Loucy (cell line): ENCODE data around the gene CCDC57.

Experiments
- H2AFZ ChIP-seq: fragments of 200-600 bp; sonication (generic); 2 replicates; pipeline ENCODE4 v1.6.0; 2016; ENCODE audit warnings: antibody characterized with exemption, mild to moderate bottlenecking, low read length, moderate library complexity
- H3F3A ChIP-seq: fragments of 200-600 bp; 2 replicates; pipeline ENCODE4 v1.6.0; 2016; ENCODE audit warnings: antibody characterized with exemption, low read depth, mild to moderate bottlenecking
- H3K27me3 ChIP-seq: fragments of 200-600 bp; sonication (generic); 2 replicates; pipeline ENCODE4 v1.6.1; 2014; ENCODE audit warnings: low read length, mild to moderate bottlenecking; ENCODE audit not compliant: insufficient read depth, poor library complexity, severe bottlenecking
- H3K36me3 ChIP-seq: fragments of 200-600 bp; sonication (generic); 2 replicates; pipeline ENCODE4 v1.6.1; 2016; ENCODE audit warnings: low read length; ENCODE audit not compliant: insufficient read depth
- H3K4me1 ChIP-seq: fragments of 200-600 bp; sonication (generic); 2 replicates; pipeline ENCODE4 v1.5.1; 2014; ENCODE audit warnings: low read length, mild to moderate bottlenecking; ENCODE audit not compliant: insufficient read depth, poor library complexity, severe bottlenecking
- H3K4me2 ChIP-seq: fragments of 200-600 bp; sonication (generic); 2 replicates; pipeline ENCODE4 v1.6.0; 2014; ENCODE audit warnings: antibody characterized with exemption, low read length, low read depth, mild to moderate bottlenecking; ENCODE audit not compliant: poor library complexity, severe bottlenecking
- H3K4me3 ChIP-seq: fragments of 200-600 bp; sonication (generic); 2 replicates; pipeline ENCODE4 v1.5.1; 2014; ENCODE audit warnings: low read length, mild to moderate bottlenecking, mixed read lengths; ENCODE audit not compliant: poor library complexity, severe bottlenecking
- H3K79me2 ChIP-seq: fragments of 200-600 bp; sonication (generic); 2 replicates; pipeline ENCODE4 v1.6.1; 2014; ENCODE audit warnings: low read length; ENCODE audit not compliant: insufficient read depth
- H3K9ac ChIP-seq: fragments of 200-600 bp; sonication (generic); 2 replicates; pipeline ENCODE4 v1.6.0; 2014; ENCODE audit warnings: mild to moderate bottlenecking, low read depth, low read length, moderate library complexity; ENCODE audit not compliant: poor library complexity, severe bottlenecking
- H3K9me2 ChIP-seq: fragments of 200-600 bp; sonication (generic); replicated peaks from 2 replicates; pipeline ENCODE4 v1.6.1; 2016; ENCODE audit warnings: low read depth, low read length, mixed read lengths
- H3K9me3 ChIP-seq: fragments of 200-600 bp; sonication (generic); 2 replicates; pipeline ENCODE4 v1.6.1; 2014; ENCODE audit warnings: mild to moderate bottlenecking, antibody characterized with exemption, low read length, low read depth; ENCODE audit not compliant: insufficient read depth
- H4K20me1 ChIP-seq: fragments of 200-600 bp; sonication (generic); 2 replicates; pipeline ENCODE4 v1.6.0; 2014; ENCODE audit warnings: antibody characterized with exemption, low read length, mild to moderate bottlenecking; ENCODE audit not compliant: insufficient read depth, poor library complexity, severe bottlenecking
- EZH2phosphoT487 ChIP-seq: fragments of 200-600 bp; IDR thresholded peaks from 2 replicates; pipeline ENCODE4 v1.6.1; 2018; ENCODE audit warnings: antibody characterized with exemption, mild to moderate bottlenecking, moderate library complexity, borderline replicate concordance
- TF ChIP-seq, protein P1 (sequence below): fragments of 200-600 bp; sonication (generic); conservative IDR thresholded peaks from 2 replicates; pipeline ENCODE4 v1.5.1; 2014; ENCODE audit warnings: mild to moderate bottlenecking, antibody characterized with exemption, low read length

Gene CCDC57

DNA sequence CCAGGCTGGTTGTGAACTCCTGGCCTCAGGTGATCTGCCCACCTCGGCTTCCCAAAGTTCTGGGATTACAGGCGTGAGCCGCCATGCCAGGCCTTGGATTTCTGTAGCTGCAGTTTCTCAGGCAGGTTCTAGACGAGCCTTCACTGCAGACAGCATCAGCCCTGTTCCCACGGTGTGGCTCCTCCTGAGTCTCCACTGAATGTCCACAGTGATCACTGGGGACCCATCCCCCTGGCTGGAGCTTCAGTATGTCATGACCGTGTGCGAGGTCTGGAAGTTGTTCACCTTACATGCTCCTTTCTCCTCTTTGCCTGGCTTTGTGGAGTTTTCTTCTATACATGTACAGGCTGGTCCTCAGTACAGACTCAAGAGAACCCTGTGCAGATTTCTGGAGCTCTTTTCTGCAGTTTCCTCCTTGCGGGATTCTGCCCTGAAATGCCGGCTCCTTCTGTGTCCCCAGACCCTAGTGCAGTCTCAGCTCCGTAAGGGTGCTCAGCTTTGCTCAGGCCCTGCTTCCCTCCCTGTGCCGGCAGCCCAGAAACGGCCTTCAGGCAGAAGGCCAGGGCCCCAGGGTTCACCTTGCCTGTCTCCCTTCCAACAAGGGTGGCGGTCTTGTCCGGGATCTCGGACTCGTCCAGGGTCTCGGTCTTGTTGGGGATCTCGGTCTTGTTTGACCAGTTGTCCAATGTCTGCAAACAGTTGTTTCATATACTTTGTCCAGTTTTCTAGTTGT is 100.3 kb downstream of the CCDC57 start:
- H3K36me3 ChIP-seq: peaks cover 39% of the 10 kb centered on the region; the same call in 1 of the 2 replicates
- H2AFZ ChIP-seq: no peak overlapping the region
- no peak overlapping the region for H3K9ac ChIP-seq
- no peaks in the 10 kb centered on the region for H3K4me1 ChIP-seq
- H3K79me2 ChIP-seq: no peaks in the 10 kb centered on the region
- no peaks in the 10 kb centered on the region for H3K27me3 ChIP-seq
- H3K9me2 ChIP-seq: no peaks in the 10 kb centered on the region
- H4K20me1 ChIP-seq: no peaks in the 10 kb centered on the region
- TF ChIP-seq EZH2phosphoT487: no peak
- no peak overlapping the region for H3K4me2 ChIP-seq
- H3K9me3 ChIP-seq: no peaks in the 10 kb centered on the region
- H3K4me3 ChIP-seq: no peak overlapping the region
- H3F3A ChIP-seq: no peaks in the 10 kb centered on the region; the same call in 1 of the 2 replicates

DNA sequence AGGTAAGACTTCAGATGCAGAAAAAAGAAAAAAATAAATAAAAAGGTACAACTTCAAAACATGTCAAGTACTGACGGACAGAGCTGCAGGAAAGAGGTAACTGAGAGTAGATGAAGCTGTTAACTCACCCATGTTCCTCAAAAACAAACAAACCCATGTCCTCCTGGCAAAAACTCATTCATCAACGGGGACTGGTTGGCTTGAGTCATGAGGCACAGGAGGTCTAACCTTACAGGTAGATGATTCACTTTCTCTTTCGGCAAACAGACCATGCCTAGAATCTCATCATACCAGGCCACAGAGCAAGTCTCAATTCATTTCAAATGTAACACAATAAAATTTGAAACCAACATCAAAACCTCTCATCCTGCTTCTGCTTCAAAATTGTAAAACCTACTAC is 102.3 kb downstream of the CCDC57 start:
- Histone ChIP-seq H2AFZ (no peak overlapping the region), H3K27me3 (no peaks in the 10 kb centered on the region), H3K4me3 (no peak overlapping the region), H3F3A (no peaks in the 10 kb centered on the region; the same call in 1 of the 2 replicates), H3K4me1 (peaks cover 12% of the 10 kb centered on the region), H3K9me3 (no peaks in the 10 kb centered on the region), H3K9me2 (no peaks in the 10 kb centered on the region), H3K9ac (no peak overlapping the region), H3K4me2 (no peak overlapping the region), H3K79me2 (no peaks in the 10 kb centered on the region), H3K36me3 (peaks cover 39% of the 10 kb centered on the region; the same call in 1 of the 2 replicates), H4K20me1 (no peaks in the 10 kb centered on the region)
- no peak for TF ChIP-seq EZH2phosphoT487
- TF ChIP-seq, protein P1, sequence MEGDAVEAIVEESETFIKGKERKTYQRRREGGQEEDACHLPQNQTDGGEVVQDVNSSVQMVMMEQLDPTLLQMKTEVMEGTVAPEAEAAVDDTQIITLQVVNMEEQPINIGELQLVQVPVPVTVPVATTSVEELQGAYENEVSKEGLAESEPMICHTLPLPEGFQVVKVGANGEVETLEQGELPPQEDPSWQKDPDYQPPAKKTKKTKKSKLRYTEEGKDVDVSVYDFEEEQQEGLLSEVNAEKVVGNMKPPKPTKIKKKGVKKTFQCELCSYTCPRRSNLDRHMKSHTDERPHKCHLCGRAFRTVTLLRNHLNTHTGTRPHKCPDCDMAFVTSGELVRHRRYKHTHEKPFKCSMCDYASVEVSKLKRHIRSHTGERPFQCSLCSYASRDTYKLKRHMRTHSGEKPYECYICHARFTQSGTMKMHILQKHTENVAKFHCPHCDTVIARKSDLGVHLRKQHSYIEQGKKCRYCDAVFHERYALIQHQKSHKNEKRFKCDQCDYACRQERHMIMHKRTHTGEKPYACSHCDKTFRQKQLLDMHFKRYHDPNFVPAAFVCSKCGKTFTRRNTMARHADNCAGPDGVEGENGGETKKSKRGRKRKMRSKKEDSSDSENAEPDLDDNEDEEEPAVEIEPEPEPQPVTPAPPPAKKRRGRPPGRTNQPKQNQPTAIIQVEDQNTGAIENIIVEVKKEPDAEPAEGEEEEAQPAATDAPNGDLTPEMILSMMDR: no peak

DNA sequence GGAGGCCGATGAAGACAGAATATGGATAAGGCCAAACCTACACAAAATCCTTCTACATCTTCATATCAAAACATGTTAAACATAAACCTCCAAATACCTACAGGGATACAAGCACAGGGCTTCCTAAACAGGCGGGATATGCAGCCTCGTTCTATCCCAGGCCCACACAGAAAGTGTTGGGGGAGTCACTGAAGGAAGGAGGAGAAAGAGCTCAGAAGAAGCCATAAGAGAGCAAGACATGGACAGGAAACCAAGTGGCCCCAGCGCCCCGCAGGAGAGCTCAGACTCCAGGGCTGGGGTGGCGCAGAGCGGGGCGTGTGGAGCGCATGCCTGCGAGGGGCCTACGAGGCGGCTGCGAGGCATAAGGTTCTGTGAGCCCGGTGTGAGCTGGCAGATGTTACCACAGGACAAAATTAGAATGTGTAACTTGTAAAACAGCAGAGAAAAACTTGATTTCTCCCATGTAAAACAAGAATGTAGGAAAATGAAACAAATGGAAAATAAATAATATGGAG is 103.6 kb downstream of the CCDC57 start:
- TF ChIP-seq EZH2phosphoT487: no peak
- TF ChIP-seq, protein P1: no peak
- Histone ChIP-seq H3K9me3 (no peaks in the 10 kb centered on the region), H3F3A (no peaks in the 10 kb centered on the region; the same call in 1 of the 2 replicates), H2AFZ (no peak overlapping the region), H3K4me3 (no peak overlapping the region), H3K4me2 (no peak overlapping the region), H3K9ac (no peak overlapping the region), H3K4me1 (peaks cover 12% of the 10 kb centered on the region), H3K79me2 (no peaks in the 10 kb centered on the region), H3K36me3 (peaks cover 29% of the 10 kb centered on the region; the same call in 1 of the 2 replicates), H3K9me2 (no peaks in the 10 kb centered on the region), H4K20me1 (no peaks in the 10 kb centered on the region), H3K27me3 (no peaks in the 10 kb centered on the region)

DNA sequence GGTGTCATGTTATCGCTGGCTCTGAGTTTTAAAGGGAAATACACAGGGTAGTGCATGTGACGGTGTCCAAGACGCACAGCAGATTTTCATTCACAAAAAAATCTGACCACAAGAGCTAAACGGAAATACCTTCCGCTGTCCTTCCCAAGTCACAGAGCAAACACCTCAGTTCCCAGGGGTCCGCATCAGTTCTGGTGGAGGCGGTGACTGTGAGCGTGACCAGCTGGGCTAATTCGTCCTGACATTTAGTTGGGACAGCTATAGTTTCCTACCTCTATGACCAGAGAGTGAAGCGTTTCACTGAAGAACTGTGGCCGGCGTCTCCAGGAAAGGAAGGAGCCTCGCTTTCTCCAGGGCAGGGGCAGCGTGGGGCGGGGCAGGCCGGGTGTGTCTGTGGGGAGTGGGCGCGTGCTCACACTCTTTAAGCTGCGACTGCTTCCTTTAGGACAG is 104.1 kb downstream of the CCDC57 start:
- Histone ChIP-seq H2AFZ (no peak overlapping the region), H3K27me3 (no peaks in the 10 kb centered on the region), H3K4me2 (no peak overlapping the region), H4K20me1 (no peaks in the 10 kb centered on the region), H3K79me2 (no peaks in the 10 kb centered on the region), H3K36me3 (peaks cover 25% of the 10 kb centered on the region; the same call in 1 of the 2 replicates), H3K4me1 (peaks cover 12% of the 10 kb centered on the region), H3F3A (no peaks in the 10 kb centered on the region; the same call in 1 of the 2 replicates), H3K9me3 (no peaks in the 10 kb centered on the region), H3K9ac (no peak overlapping the region), H3K9me2 (no peaks in the 10 kb centered on the region), H3K4me3 (no peak overlapping the region)
- TF ChIP-seq, protein P1: no peak
- TF ChIP-seq EZH2phosphoT487: no peak
